Adrenal gland (tissue), 5 donors: Measurements from ENCODE around the gene NME2.

Experiments
- POLR2A ChIP-seq, 2 donors: fragments of 450-650 bp; IDR thresholded peaks; one replicate each; pipeline ENCODE4 v1.6.1; 2017; ENCODE audit warnings: antibody characterized with exemption in 2 of 2, mild to moderate bottlenecking in 2 of 2, moderate library complexity in 1 of 2
- TF ChIP-seq, protein P1 (sequence below), 6 experiments: fragments of 450-650 bp in 4 of 6; fragments of 200-600 bp in 2 of 6; sonication (generic) in 1 of 6; IDR thresholded peaks; 1 replicate in 5 of 6; 2 replicates in 1 of 6; pipeline versions ENCODE4 v1.5.1 to v1.8.0; 2016 to 2021; ENCODE audit warnings: antibody characterized with exemption in 6 of 6, mild to moderate bottlenecking in 2 of 6, moderate library complexity in 1 of 6
- donor health status: DM: no; HTN: no; CAD: no.

GRCh38 chr17:51144266-51145022 lies 21.8 kb upstream of the NME2 start:
- TF ChIP-seq, protein P1, sequence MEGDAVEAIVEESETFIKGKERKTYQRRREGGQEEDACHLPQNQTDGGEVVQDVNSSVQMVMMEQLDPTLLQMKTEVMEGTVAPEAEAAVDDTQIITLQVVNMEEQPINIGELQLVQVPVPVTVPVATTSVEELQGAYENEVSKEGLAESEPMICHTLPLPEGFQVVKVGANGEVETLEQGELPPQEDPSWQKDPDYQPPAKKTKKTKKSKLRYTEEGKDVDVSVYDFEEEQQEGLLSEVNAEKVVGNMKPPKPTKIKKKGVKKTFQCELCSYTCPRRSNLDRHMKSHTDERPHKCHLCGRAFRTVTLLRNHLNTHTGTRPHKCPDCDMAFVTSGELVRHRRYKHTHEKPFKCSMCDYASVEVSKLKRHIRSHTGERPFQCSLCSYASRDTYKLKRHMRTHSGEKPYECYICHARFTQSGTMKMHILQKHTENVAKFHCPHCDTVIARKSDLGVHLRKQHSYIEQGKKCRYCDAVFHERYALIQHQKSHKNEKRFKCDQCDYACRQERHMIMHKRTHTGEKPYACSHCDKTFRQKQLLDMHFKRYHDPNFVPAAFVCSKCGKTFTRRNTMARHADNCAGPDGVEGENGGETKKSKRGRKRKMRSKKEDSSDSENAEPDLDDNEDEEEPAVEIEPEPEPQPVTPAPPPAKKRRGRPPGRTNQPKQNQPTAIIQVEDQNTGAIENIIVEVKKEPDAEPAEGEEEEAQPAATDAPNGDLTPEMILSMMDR (IDR thresholded peaks at IDR 0.05) = no peak
- no peak for TF ChIP-seq POLR2A (IDR thresholded peaks at IDR 0.05)
